Epidermal melanocyte (primary cell): ENCODE measurements around the gene ZFYVE28.

Source experiments
- DNase-seq: peaks from one replicate; pipeline ENCODE4 v3.0.0; 2011; ENCODE audit warnings: low spot score; ENCODE audit not compliant: insufficient read length

ZFYVE28 gene

DNA sequence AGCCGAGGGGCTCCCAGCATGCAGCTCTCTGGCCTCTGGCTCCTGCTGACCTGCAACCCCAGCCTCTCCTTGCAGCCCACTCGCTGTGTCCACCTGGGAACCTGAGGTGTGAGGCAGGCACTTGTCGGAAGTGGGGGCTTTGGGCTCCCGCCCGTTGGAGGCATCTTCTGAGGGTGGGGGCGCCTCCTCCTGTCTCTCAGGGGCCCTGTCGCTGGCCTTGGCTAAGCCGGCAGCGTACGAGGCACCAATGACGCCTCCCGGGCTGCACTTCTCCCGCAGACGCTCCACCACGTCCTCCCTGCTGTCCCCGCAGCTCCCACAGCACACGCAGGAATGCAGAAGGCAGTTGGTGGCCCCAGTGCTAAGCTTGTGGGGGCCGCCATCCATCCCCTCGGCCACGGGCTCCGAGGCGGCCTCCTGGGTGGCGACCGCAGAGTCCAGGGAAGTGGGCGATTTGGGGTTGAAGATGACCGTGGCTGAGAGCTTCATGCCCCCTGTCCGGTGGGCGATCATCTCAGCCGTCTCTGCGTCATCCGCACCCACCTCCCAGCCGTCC, 114.0 kb downstream of the ZFYVE28 start:
- no peak for DNase-seq

DNA sequence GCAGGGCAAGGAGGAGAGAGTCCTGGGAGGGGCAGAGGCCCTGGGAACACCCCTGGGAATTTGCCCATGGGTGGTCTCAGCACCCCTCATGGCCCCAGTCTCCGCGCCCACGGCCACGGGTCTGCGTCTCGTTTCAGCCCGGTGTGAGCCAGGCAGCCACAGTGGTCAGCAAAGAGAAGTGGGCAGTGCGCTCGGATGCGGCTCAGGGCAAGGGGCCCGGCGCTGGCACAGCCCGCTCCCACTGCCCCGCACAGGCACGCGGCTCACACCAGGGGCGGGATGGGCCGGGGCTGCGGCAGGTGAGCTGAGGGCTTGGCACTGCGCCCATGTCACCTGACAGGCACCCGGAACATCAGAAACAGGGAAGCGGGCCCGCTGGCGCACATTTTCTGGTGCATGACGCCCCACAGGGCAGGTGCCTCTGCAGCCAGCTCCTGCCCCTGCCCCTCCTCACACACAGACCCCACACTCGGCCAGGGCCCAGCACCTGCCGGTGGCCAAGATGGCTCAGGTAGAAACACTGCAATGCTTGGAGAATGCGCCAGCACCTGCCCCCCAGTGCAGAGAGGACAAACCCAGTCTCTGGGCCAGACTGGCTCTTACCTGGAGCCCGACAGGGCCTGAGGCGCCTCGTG, 114.6 kb downstream of the ZFYVE28 start:
- no peak for DNase-seq

DNA sequence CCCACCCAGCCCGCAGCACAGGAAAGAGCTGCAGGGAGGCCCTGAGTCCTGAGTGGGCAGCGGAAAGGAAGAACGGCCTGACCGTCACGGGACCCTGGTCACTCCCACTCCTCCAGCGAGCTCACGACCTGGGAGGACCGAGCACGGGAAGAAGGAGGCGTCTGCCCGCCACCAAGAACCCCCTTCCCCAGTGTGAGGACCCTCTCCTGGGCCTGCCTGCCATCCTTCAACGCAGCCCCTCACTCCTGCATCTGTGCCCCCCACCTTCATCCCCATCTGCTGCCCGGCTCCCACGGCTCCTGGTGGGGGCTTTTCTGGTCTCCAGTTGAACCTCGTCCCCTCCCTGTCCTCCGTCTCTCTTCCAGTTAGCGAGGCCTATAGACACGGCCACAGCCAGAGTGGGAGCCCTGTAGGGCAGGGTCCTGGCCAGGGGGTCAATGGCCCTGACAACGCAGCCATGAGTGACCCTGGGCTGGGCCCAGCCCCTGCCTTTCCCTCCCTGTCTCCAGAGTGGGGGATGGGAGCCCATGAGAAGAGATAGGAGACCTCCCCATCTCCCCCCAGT, 115.2 kb downstream of the ZFYVE28 start:
- no peak for DNase-seq

DNA sequence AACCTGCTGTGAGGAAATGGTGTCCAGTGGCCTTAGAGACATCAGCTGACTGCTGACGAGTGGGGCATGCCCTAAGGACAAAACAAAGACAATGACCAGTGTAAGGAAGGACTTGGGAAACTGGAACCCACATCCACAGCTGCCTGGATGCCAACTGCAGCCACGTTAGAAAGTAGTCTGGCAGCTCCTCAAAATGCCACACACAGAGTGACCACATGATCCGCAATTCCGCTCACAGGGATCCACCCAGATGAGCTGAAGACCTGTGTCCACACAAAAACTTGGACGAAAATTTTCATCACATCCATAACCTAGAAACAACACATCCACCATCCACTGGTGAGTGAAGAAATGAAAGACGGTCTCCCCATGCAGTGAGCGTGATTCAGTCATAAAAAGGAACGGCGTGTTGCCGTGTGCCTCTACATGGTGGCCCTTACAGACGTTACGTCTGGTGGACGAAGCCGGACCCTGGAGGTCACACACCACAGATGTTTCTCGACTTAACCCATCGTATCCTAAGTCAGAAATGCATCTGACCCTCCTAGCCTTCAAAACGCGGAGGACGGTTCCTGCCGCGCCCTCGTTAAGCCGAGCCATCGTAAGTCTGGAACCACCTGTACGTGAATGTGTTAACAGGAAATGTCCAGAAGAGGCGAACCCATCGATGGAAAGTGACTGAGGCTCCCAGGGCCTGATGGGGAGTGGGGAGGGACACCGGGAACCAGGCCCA, 115.9 kb downstream of the ZFYVE28 start:
- no peak for DNase-seq

DNA sequence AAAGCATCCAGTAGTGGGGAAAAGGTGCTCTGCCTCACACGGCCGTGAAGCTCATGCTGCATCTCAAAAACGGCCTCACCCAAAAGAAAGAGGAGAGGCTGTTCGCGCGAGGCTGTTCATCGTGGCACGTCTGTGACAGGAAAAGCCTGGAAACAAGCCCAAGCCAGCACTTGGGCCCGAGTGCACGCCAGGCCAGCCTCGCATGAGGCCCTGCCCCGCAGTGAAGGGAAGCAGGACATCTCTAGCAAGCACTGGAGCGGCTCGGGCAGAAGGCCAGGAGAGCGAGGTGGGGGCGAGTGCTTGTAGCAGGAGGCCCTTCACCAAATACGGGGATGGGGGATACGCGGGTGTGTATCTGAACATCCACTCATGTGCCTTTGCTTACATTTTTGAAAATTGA, 116.6 kb downstream of the ZFYVE28 start:
- no peak for DNase-seq

DNA sequence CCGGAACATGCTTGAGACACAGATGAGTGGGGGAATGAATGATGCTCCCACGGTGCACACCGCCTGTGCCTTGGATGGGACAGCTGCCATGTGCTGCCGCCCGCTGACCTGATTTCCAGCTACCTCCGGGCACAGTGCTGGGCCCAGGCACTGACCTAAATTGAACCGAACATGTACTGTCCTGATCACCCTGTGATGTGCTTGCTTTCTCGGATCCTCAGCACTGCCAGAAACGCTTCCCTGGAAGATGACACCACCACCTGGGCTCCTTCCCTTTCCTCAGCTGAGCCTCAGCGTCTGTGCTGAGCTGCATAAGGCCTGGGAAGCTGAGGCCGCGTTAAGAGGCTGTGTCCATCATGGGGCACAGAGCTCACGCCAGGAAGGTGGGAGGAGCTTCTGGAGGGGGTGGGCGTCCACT, 117.2 kb downstream of the ZFYVE28 start:
- DNase-seq = no peak

DNA sequence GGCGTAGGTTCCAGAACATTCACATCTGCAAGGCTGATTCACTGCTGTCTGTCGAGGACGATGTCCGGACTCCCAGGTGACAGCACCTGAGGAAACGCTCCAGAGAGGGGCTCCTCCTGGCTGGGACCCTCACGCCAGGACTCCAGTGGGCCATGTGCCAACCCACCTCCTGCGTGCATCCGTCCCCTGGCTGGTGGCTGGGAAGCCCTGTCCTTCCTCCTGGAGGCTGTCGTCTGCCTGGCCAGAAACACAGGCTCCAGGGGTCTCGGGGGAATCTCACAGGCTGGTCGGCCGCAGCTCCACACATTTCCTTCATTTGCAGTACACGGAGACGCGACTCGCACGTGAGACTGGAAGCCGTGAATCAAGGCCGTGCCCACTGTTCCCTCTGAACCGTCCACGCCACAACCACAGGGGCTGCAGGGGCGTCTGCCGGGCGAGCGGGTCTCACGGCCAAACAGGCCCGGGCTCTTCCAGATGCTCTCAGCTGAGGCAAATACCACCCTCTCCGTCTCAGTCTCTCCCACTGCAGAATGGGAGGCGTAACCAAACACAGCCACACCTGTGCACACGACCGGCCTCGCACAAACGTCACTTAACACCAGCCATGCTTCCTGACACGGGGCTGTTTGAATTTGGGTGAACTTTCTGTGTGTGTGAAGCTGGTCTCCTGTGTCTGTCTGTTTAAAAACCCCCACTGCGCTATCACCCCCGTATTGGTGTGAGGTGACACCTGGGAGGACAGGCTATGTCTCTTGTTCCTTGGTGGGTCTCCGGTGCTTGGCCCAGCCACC, 117.8 kb downstream of the ZFYVE28 start:
- DNase-seq = no peak

DNA sequence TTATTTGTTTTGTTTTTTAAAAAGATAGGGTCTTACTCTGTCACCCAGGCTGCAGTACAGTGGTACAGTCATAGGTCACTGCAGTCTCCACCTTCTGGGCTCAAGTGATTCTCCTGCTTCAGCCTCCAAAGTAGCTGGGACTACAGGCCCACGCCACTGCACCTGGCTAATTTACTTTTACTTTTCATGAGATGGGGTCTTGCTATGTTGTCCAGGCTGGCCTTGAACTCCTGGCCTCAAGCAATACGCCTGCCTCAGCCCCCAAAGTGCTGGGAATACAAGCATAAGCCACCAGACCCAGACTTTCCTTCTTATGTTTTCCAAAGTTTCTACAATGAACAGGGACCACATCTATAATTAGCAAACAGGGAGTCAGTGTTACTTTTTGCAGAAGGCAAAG, 118.7 kb downstream of the ZFYVE28 start:
- no peak for DNase-seq

DNA sequence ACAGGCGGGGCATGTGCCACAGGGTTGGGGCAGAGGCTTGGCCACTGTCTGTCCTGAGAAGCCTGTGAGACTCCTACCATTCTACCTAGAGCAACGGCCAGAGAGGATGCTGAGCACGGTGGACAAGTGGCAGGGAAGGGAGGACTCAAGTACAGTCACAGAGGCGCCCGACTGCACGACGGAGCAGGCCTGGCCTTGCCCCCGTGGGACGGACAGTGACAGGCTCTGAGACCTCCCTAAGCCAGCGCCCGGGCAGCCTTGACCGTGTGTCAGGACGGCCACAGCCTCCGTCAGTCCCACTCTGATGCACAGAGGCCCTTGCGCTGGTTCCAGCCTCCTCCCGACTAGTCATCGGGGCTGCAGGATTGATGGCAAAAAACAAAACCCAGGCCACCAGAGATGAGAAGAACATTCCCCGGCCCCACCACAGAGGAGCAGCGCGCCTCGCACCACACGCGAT, 119.9 kb downstream of the ZFYVE28 start:
- DNase-seq = no peak

DNA sequence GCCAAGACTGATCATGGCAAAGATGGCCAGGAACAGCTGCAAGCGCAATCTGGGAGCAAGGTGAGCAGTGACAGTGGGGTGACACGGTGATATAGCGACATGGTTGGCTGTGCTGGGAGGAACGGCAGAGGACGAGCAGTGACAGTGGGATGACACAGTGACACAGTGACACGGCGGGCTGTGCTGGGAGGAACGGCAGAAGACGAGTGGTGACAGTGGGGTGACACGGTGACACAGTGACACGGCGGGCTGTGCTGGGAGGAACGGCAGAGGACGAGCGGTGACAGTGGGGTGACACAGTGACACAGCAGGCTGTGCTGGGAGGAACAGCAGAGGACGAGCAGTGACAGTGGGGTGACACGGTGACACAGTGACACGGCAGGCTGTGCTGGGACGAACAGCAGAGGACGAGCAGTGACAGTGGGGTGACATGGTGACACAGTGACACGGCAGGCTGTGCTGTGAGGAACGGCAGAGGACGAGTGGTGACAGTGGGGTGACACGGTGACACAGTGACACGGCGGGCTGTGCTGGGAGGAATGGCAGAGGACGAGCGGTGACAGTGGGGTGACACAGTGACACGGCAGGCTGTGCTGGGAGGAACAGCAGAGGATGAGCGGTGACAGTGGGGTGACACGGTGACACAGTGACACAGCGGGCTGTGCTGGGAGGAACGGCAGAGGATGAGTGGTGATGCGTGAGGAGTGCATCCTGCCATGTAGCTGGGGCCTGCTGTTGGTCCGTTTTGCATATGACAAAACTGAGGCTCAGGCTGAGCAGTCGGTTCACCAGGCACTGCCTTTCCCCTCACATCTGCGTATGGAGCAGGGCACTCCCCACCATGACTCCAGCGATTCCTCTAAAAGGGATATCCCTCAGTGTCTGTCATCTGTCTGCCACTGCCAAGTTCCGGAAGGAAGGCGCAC, 120.6 kb downstream of the ZFYVE28 start:
- no peak for DNase-seq

DNA sequence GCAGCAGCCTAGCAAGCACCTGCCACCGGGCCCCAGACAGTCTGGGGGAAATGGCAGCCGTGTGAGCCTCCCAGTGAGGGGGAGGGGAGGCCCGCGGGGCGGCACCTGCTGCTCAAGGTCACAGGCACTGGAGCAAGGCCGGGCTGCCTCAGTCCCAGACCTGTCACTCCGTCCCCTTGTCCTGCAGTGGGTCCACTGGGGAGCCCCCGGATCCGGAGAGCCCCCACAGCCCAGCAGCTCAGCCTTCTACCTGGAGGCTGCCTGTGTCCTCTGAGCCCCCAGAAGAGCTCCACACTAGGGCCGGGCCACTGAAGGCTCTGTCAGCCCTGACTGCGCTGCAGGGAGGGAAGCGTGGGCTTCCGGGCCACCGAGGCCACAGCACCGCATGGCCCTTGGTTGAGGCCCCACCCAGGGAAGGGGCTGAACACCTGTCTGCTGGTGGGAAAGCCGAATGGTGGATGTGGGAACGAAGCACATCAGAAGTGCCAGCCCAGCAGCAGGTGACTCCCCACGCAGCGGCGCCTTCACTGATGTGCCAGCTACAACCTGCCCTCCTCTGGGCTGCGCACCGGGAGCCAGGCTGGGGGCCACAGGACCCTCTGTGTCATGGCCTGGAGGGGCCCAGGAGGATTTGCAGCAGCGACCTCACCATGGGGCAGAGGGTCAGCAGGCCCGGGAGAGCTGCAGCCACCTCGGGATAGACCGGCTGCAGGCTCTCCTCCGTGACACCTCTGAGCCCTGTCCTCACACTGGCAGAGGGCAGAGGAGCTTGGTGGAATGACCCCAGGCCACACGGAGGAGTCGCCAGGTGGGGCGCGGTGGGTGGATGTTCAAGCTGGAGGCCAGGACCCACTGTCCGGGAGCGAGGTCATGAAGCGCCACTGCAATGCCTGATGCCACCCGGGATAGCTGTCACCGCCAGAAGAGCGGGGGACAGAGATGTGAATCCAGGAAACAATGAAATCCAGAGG, 121.5 kb downstream of the ZFYVE28 start:
- DNase-seq = no peak

DNA sequence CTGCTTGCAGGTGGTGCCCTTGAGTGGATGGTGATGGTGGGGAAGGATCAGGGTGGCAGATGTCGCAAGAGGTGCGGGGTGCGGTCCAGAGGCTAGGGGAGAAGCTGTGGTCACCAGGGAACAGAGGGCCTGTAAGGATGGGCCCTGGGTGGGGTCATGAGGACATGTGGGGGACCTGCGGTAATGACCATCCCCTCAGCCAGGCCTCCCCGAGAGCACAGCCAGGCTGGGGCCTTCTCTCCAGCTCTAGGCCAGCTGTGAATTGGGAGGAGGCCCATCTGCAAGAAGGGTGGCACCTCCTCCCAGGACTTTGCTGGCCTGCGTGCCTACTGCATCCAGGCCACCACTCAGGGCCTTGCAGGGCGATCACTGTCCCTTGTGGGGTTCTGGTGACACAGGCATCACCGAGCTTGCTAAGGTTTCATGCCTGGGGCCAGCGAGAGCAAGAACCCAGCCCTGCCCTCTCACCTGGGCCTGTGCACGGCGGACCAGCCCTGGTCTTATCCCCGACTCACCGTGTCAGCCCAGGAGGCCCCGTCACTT, 122.5 kb downstream of the ZFYVE28 start:
- DNase-seq = no peak

DNA sequence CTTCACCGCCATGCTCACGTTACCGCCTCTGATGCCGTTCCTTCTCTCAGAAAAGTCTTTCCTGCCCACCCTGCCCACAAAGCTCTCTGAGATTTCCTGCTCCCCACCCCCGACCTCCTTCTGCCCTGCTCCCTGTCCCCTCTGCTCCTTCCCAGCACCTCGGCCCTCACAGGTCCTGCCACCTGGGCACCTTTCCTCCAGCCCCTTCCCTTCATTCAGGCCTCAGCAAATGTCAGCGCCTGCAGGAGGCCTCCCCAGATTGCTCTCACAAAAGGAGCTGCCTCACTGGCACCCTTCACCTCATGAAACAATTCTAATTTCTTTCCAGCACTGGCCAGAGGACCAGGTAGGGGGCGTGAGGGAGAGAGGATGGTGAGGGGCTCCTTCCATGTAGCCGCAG, 122.9 kb downstream of the ZFYVE28 start:
- DNase-seq = no peak

DNA sequence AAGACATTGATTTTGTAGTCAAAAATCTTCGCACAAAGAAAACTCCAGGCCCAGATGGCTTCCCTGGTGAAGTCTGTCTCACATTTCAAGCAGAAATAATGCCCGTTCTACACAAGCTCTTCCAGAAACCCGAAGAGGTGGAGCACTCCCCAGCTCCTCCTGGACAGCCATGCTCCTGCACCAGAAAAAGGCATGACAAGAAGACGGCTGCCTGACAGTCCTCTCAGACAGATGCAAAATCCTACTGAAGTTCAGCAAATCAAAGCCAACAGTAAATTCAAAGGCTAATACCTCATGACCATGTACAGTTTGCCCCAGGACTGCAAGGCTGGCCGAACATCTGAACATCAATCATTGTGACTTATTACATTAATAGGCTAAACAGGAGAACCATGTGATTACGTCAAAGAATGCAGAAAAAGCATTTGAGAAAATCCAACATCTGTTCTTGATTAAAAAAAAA, 125.8 kb downstream of the ZFYVE28 start:
- DNase-seq = peak; percentile 84

DNA sequence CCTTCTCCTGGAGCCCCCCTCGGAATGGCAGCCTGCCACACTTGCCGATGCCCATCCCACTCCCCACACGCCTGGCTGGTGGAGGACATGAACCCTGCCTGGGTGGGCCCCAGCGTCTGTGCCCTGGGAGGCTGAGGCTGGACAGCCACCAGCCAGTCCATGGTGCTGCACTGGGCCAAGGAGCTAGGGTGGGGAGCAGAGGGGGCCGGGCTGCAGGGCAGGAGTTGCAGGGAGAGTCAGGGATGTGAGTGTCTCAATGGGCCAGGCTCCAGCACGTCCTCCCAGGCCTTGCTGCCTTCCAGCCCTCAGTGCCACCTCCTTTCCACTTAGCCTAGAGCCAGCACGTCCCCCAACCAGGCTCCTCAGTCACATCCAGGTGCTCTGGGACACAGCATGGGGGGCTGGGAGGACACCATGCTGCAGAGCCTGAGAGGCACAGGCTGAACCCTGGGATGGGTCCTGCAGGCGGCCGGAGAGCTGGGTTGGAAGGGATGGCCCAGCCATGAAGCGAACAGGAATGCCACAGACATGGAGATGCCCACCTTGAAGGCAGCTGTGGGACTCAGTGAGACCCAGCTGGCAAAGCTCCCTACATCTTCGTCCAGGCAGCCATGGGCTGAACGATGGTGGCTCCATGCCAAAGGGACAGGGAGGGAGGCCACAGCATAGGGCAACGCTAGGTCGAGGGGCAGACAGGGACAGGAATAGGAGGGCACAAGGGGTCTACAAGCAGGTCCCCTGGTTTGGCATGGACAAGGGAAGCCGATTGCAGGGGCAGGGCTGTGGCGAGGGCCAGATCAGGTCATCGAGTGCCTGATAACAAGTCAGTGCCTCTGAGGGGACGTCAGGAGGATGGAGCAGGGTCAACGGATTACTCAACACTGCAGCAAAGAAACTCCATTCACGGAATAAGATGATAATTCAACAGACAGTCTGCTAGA, 126.5 kb downstream of the ZFYVE28 start:
- DNase-seq = no peak

DNA sequence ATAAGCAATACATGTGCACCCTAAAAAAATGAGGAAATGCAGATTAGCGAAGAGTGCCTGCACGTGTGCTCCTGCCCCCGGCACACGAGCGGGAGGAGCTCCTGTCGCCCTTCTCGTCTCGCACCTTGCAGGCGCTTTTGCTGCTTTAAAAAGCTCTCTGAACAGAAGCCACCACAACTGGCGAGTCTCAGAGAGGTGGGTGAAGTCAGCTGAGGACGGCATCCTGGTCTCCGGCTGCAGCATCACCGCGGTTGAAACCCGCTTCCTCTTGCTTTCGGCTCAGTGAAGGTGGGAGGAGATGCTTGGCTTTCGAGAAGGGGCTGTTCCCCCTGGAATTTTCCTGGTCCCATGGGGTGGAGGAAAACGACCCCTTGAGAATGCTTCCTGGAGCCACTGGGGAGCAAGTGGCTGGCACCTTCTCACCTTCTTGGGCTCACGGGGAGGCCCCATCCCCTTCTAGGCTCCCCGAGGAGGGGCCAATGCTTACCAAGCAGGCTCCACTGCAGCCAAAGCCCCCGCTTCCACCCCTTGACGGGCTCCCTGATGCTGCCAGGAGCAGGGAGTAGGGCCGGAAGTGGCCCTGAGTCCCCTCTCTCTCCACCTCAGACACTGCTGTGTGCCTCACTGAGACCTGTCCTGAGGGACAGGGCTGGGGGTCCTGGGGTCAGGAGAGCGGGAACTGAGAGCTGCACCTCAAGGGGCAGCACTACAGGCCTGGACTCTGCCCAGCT, 127.3 kb downstream of the ZFYVE28 start:
- DNase-seq = no peak

DNA sequence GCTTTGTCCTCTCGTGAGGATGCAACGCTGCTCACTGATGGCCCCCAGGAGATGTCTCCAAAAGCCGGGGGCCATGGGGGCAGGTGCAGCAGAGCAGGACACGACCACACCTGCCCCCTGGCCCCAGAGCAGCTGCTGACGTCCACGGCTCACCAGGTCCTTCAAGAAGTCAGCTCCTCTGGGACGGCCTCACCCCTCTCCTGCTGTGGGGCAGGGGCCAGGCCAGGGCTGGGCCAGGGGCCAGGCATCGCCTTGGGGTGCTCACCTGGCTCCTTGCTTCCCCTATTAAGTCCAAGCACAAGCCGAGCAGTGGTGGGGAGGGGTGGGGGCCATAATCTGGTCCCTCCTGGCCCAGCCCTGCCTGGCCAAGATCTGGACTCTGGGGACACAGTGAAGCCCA, 128.0 kb downstream of the ZFYVE28 start:
- DNase-seq = no peak
